Activated CD4-positive, alpha-beta memory T cell treated with anti-CD3 and anti-CD28 coated beads, Interleukin-2, amount 10 ng/mL, durations not matched to agents 7 days and 5 days (primary cell): ENCODE data around the gene PPP1R11. TPM values are rescaled to one million over a fixed set of nuclear protein-coding genes. Genes with fewer than 3 reads are reported as not detected.

Experiments
- CTCF ChIA-PET: fragments of 350-600 bp; sonication (Branson Sonifier 250); formaldehyde crosslinking; loops from one replicate; lab custom pipeline; 2021; ENCODE audit warnings: antibody characterized with exemption, inconsistent platforms; lab: Charles Lee
- POLR2A ChIA-PET: fragments of 350-600 bp; sonication (Branson Sonifier 250); formaldehyde crosslinking; loops from one replicate; lab custom pipeline; 2021; ENCODE audit warnings: antibody characterized with exemption; lab: Charles Lee
- DNase-seq: peaks from one replicate; pipeline ENCODE4 v3.0.0-alpha.2; 2020
- H3K27ac Mint-ChIP-seq: one replicate; pipeline ENCODE4 v1.8.0; 2021; ENCODE audit warnings: mild to moderate bottlenecking, mixed read lengths
- H3K27me3 Mint-ChIP-seq: one replicate; pipeline ENCODE4 v1.8.0; 2021; ENCODE audit warnings: mixed read lengths
- H3K36me3 Mint-ChIP-seq: one replicate; pipeline ENCODE4 v1.8.0; 2021; ENCODE audit warnings: low read depth, mixed read lengths
- H3K4me1 Mint-ChIP-seq: one replicate; pipeline ENCODE4 v1.8.0; 2021; ENCODE audit warnings: mixed read lengths
- H3K4me3 Mint-ChIP-seq: one replicate; pipeline ENCODE4 v1.8.0; 2021; ENCODE audit warnings: mild to moderate bottlenecking, mixed read lengths
- H3K9me3 Mint-ChIP-seq: one replicate; pipeline ENCODE4 v1.8.0; 2021; ENCODE audit warnings: mixed read lengths
- total RNA-seq, 2 experiments: library from RNA; stranded (reverse); gene quantifications; one replicate each; pipeline ENCODE4 v1.2.3, GENCODE V29; 2021

PPP1R11 gene
- total RNA-seq, 2 experiments from 2014 or later = 62.5 to 62.6 TPM

GRCh38 chr6:30042476-30042875 is 24.5 kb upstream of the PPP1R11 start:
- Mint-ChIP-seq H3K9me3 (no peaks in the 10 kb centered on the region), H3K4me3 (no peak overlapping the region), H3K36me3 (no peaks in the 10 kb centered on the region), H3K27ac (no peak overlapping the region), H3K4me1 (peaks cover 7% of the 10 kb centered on the region), H3K27me3 (no peaks in the 10 kb centered on the region)
- ChIA-PET POLR2A (no interaction called here), CTCF (interaction anchor here (0.5 kb wide), 1 partner anchor 22 kb away, joined by 3 read pairs; no protein-coding TSS in a partner anchor)
- no peak for DNase-seq

GRCh38 chr6:30042914-30043313 is 24.1 kb upstream of the PPP1R11 start:
- Mint-ChIP-seq H3K27me3 (no peaks in the 10 kb centered on the region), H3K4me1 (peaks cover 8% of the 10 kb centered on the region), H3K4me3 (no peak overlapping the region), H3K27ac (no peak overlapping the region), H3K36me3 (no peaks in the 10 kb centered on the region), H3K9me3 (no peaks in the 10 kb centered on the region)
- ChIA-PET CTCF (no interaction called here), POLR2A (no interaction called here)
- no peak for DNase-seq

GRCh38 chr6:30043744-30044143 is 23.3 kb upstream of the PPP1R11 start:
- no peaks in the 10 kb centered on the region for H3K36me3 Mint-ChIP-seq
- H3K27ac Mint-ChIP-seq = no peak overlapping the region
- H3K9me3 Mint-ChIP-seq = no peaks in the 10 kb centered on the region
- no peaks in the 10 kb centered on the region for H3K27me3 Mint-ChIP-seq
- H3K4me3 Mint-ChIP-seq = no peak overlapping the region
- peaks cover 8% of the 10 kb centered on the region for H3K4me1 Mint-ChIP-seq
- CTCF ChIA-PET = no interaction called here
- no peak for DNase-seq
- POLR2A ChIA-PET = no interaction called here

DNA sequence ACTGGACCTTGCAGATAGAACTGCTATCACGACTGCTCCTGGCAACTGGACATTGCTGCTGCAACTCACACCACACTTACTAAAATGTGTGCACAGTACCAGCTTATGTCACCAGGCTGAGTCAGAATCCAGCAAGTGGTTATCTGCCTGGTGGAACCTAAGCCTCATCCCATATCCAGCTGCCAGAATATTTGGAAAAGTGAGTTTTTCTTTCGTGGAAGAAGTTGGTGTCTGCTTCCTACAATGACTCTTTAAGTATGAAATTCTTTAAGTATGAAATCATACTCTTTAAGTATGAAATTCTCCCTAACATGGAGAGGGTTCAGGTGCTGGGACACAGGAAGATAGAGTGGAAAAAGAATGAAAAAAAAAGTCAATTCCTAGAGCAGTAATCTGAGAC is 22.4 kb upstream of the PPP1R11 start:
- H3K4me1 Mint-ChIP-seq = peaks cover 8% of the 10 kb centered on the region
- H3K27me3 Mint-ChIP-seq = no peaks in the 10 kb centered on the region
- no peak overlapping the region for H3K4me3 Mint-ChIP-seq
- H3K36me3 Mint-ChIP-seq = no peaks in the 10 kb centered on the region
- H3K9me3 Mint-ChIP-seq = no peaks in the 10 kb centered on the region
- ChIA-PET POLR2A (no interaction called here), CTCF (no interaction called here)
- DNase-seq = no peak
- no peak overlapping the region for H3K27ac Mint-ChIP-seq

GRCh38 chr6:30047220-30047619 is 19.8 kb upstream of the PPP1R11 start:
- no peak for DNase-seq
- no peaks in the 10 kb centered on the region for H3K36me3 Mint-ChIP-seq
- ChIA-PET POLR2A (interaction anchor here (1.0 to 1.5 kb wide), 2 partner anchors 14 to 19 kb away, joined by 4 to 7 read pairs; partner anchors contain the start of gene POLR1H), CTCF (no interaction called here)
- H3K9me3 Mint-ChIP-seq = no peaks in the 10 kb centered on the region
- H3K4me3 Mint-ChIP-seq = no peak overlapping the region
- H3K4me1 Mint-ChIP-seq = peaks cover 8% of the 10 kb centered on the region
- no peak overlapping the region for H3K27ac Mint-ChIP-seq
- H3K27me3 Mint-ChIP-seq = no peaks in the 10 kb centered on the region

- H3K36me3 Mint-ChIP-seq = peaks cover 10% of the 10 kb centered on the region
- CTCF ChIA-PET = interaction anchor here (1.4 kb wide), 1 partner anchor 8 kb away, joined by 6 read pairs; the partner anchor contains the start of gene POLR1H
- H3K4me3 Mint-ChIP-seq = no peak overlapping the region
- POLR2A ChIA-PET = no interaction called here
- H3K27me3 Mint-ChIP-seq = no peaks in the 10 kb centered on the region
- no peak overlapping the region for H3K27ac Mint-ChIP-seq
- no peaks in the 10 kb centered on the region for H3K9me3 Mint-ChIP-seq
- DNase-seq = no peak
- peaks cover 4% of the 10 kb centered on the region for H3K4me1 Mint-ChIP-seq
Measured at GRCh38 chr6:30053682-30054081, 13.3 kb upstream of the PPP1R11 start.

GRCh38 chr6:30055513-30055912 is 11.5 kb upstream of the PPP1R11 start:
- no peaks in the 10 kb centered on the region for H3K9me3 Mint-ChIP-seq
- ChIA-PET POLR2A (no interaction called here), CTCF (no interaction called here)
- H3K4me3 Mint-ChIP-seq = no peak overlapping the region
- no peaks in the 10 kb centered on the region for H3K27me3 Mint-ChIP-seq
- no peak overlapping the region for H3K27ac Mint-ChIP-seq
- DNase-seq = no peak
- peaks cover 10% of the 10 kb centered on the region for H3K36me3 Mint-ChIP-seq
- H3K4me1 Mint-ChIP-seq = peaks cover 17% of the 10 kb centered on the region

DNA sequence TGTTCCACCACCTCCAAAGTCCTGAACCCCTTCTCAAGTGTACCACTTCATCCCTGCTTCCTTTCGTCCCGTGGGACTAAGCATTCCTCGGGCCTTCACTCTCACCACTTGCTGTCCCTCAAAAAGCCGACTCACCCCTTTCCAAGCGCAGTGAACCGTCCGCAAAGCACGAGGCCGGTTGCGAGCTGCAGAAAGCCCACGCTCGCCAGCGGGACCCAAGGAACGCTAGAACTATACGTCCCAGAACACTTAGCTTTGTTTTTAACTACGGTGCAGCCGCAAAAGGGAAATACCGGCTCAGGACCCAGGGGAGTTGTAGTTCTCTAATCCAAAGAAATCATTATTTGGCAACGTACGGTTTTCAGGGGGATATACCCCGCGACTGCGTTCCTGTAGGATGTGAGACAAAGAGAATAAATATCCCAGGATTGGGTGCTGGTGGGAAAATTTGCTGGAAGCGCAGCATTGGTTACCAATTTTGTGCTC is 6.3 kb upstream of the PPP1R11 start:
- CTCF ChIA-PET = interaction anchor here (0.7 to 2.2 kb wide), 5 partner anchors 16 to 411 kb away, joined by 3 to 18 read pairs (median 6); no protein-coding TSS in a partner anchor
- peak overlapping the region; percentile 97 for H3K27ac Mint-ChIP-seq
- H3K36me3 Mint-ChIP-seq = peaks cover 40% of the 10 kb centered on the region
- DNase-seq = no peak
- H3K4me1 Mint-ChIP-seq = peaks cover 47% of the 10 kb centered on the region
- H3K27me3 Mint-ChIP-seq = no peaks in the 10 kb centered on the region
- no peaks in the 10 kb centered on the region for H3K9me3 Mint-ChIP-seq
- peak overlapping the region; percentile 98 for H3K4me3 Mint-ChIP-seq
- POLR2A ChIA-PET = interaction anchor here (0.8 to 3.8 kb wide), 20 partner anchors 7 to 411 kb away, joined by 3 to 28 read pairs (median 6); partner anchors contain the start of genes HLA-A, TRIM26 and TRIM39

GRCh38 chr6:30061092-30061857 is 5.7 kb upstream of the PPP1R11 start, which contains the start of gene POLR1H:
POLR1H (plus strand) TSS chr6:30061265; CDS start chr6:30061525, 260 bp downstream.
- peak; percentile 90 for DNase-seq
- H3K4me1 Mint-ChIP-seq = peaks cover 53% of the 10 kb centered on the region

GRCh38 chr6:30061858-30062458 is 5.0 kb upstream of the PPP1R11 start:
- Mint-ChIP-seq H3K27ac (peak overlapping the region; percentile 97), H3K4me1 (peaks cover 56% of the 10 kb centered on the region), H3K9me3 (no peaks in the 10 kb centered on the region), H3K27me3 (no peaks in the 10 kb centered on the region), H3K36me3 (peaks cover 48% of the 10 kb centered on the region), H3K4me3 (peak overlapping the region; percentile 98)
- ChIA-PET CTCF (interaction anchor here (0.5 to 2.2 kb wide), 6 partner anchors 9 to 1245 kb away, joined by 3 to 18 read pairs (median 4); no protein-coding TSS in a partner anchor), POLR2A (interaction anchor here (0.6 to 3.8 kb wide), 17 partner anchors 9 to 552 kb away, joined by 3 to 28 read pairs (median 4); partner anchors contain the start of genes HLA-A, TRIM26 and TRIM39)
- DNase-seq = peak; percentile 68

More at GRCh38 chr6:30061092-30061857, 5.7 kb upstream of the PPP1R11 start, which contains the start of gene POLR1H:
- peak within 1 kb of the TSS; percentile 98 for H3K4me3 Mint-ChIP-seq
- peaks cover 46% of the 10 kb centered on the region for H3K36me3 Mint-ChIP-seq
- H3K27ac Mint-ChIP-seq = peak within 1 kb of the TSS; percentile 97
- no peaks in the 10 kb centered on the region for H3K27me3 Mint-ChIP-seq
- ChIA-PET CTCF (interaction anchor here (0.5 to 2.2 kb wide), 7 partner anchors 8 to 1246 kb away, joined by 3 to 18 read pairs (median 4); no protein-coding TSS in a partner anchor), POLR2A (interaction anchor here (0.6 to 3.8 kb wide), 23 partner anchors 7 to 553 kb away, joined by 3 to 28 read pairs (median 4); partner anchors contain the start of genes HLA-A, TRIM26 and TRIM39)
- H3K9me3 Mint-ChIP-seq = no peaks in the 10 kb centered on the region

DNA sequence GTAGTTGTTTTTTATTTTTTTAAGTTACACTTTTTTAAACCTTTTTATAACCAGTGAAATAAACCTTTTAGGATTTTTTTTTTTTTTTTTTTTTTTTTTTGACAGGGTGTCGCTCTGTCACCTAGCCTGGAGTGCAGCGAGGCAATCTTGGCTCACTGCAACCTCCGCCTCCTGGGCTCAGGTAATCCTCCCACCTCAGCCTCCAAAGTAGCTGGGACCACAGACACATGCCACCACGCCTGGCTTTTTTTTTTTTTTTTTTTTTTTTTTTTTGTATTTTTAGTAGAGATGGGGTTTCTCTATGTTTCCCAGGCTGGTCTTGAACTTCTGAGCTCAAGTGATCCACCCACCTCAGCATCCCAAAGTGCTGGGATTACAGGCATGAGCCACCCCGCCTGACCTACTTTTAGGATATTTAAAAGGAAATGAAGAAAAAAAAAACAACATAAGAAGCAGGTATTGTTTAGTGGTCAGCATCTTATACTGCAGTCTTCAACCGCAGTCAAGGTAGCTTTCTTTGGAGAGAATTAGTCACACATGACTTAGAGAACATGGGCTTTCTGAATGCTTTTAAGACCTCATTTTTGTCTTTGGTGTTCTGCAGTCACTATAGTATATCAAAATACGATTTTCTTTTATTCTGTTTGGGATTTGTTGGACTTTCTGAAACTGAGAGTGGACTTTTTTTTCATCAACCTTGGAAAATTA is 4.4 kb upstream of the PPP1R11 start:
- CTCF ChIA-PET = no interaction called here
- Mint-ChIP-seq H3K27ac (peak overlapping the region; percentile 97), H3K4me3 (peak overlapping the region; percentile 98), H3K36me3 (peaks cover 47% of the 10 kb centered on the region), H3K9me3 (no peaks in the 10 kb centered on the region), H3K4me1 (peaks cover 60% of the 10 kb centered on the region), H3K27me3 (no peaks in the 10 kb centered on the region)
- DNase-seq = no peak
- POLR2A ChIA-PET = interaction anchor here (0.7 to 3.8 kb wide), 4 partner anchors 8 to 98 kb away, joined by 3 to 28 read pairs (median 18); no protein-coding TSS in a partner anchor

GRCh38 chr6:30063315-30063714 is 3.7 kb upstream of the PPP1R11 start:
- peaks cover 54% of the 10 kb centered on the region for H3K36me3 Mint-ChIP-seq
- H3K9me3 Mint-ChIP-seq = no peaks in the 10 kb centered on the region
- peaks cover 66% of the 10 kb centered on the region for H3K4me1 Mint-ChIP-seq
- H3K27me3 Mint-ChIP-seq = no peaks in the 10 kb centered on the region
- H3K27ac Mint-ChIP-seq = peak overlapping the region; percentile 55
- CTCF ChIA-PET = no interaction called here
- no peak for DNase-seq
- POLR2A ChIA-PET = interaction anchor here (3.8 kb wide), 1 partner anchor 39 kb away, joined by 27 read pairs; no protein-coding TSS in a partner anchor
- peak overlapping the region; percentile 14 for H3K4me3 Mint-ChIP-seq
